Measurements from ENCODE around the gene CETP.

GRCh38 chr16:56982695-56983094, 20.9 kb downstream of the CETP start:
- TF ChIP-seq CTCF (IDR thresholded peaks at IDR 0.05) (no peak), POLR2A (IDR thresholded peaks at IDR 0.05) (no peak)

Measured in sigmoid colon (tissue), 3 donors.